WERI-Rb-1 (cell line): ENCODE measurements around the gene ADORA3.

Experiments
- DNase-seq: peaks from one replicate; pipeline ENCODE4 v3.0.0-alpha.2; 2020
- H3K27ac ChIP-seq: fragments of 250-450 bp; sonication (Bioruptor Pico); 2 replicates; pipeline ENCODE4 v1.5.1; 2020; ENCODE audit warnings: mild to moderate bottlenecking, moderate library complexity
- H3K27me3 ChIP-seq: fragments of 250-450 bp; sonication (Bioruptor Pico); 2 replicates; pipeline ENCODE4 v1.5.1; 2021; ENCODE audit warnings: mild to moderate bottlenecking, low read depth, moderate library complexity; ENCODE audit not compliant: insufficient read depth, severe bottlenecking
- H3K36me3 ChIP-seq: fragments of 250-450 bp; sonication (Bioruptor Pico); 2 replicates; pipeline ENCODE4 v1.5.1; 2020; ENCODE audit warnings: mild to moderate bottlenecking, moderate library complexity
- H3K4me3 ChIP-seq: 2 replicates; pipeline ENCODE4 v1.5.1; 2011; ENCODE audit warnings: low read depth, mild to moderate bottlenecking, control low read depth, low read length
- H3K9me3 ChIP-seq: fragments of 250-450 bp; sonication (Bioruptor Pico); 2 replicates; pipeline ENCODE4 v1.5.1; 2021; ENCODE audit warnings: mild to moderate bottlenecking, moderate library complexity; ENCODE audit not compliant: severe bottlenecking
- TF ChIP-seq, protein P1 (sequence below): IDR thresholded peaks from 2 replicates; pipeline ENCODE4 v1.5.1; 2011; ENCODE audit warnings: low read depth, mild to moderate bottlenecking, control low read depth, inconsistent platforms, low read length

ADORA3 gene

DNA sequence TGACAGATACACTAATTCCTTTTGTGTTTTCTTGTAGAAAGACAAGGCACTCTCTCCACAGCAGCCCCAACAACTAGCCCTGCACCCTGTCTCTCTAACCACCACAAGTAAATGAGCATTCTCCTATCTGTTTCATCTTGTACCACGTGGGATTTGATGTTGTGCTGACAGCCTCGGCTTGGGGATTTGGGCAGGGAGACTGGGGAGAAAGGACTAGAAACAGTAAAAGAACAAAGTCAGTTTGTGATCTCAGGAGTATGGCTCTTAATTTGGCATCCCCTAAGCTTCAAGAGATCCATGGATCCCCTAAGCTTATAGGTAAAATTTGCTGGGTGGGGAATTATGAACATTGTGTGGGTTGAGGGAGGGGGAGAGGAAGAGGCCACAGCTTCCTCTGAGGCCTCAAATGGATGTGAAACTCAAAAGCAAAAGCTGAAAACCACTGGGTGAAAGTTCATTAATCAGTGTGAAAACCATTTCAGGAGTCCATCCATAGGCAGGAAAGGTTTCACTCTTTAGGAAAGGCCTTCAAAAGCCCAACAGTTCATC is 26.6 kb downstream of the ADORA3 start:
- H3K27ac ChIP-seq, result no peak overlapping the region
- no peak overlapping the region for H3K4me3 ChIP-seq
- no peaks in the 10 kb centered on the region for H3K27me3 ChIP-seq
- no peak for DNase-seq
- no peaks in the 10 kb centered on the region for H3K36me3 ChIP-seq
- TF ChIP-seq, protein P1, sequence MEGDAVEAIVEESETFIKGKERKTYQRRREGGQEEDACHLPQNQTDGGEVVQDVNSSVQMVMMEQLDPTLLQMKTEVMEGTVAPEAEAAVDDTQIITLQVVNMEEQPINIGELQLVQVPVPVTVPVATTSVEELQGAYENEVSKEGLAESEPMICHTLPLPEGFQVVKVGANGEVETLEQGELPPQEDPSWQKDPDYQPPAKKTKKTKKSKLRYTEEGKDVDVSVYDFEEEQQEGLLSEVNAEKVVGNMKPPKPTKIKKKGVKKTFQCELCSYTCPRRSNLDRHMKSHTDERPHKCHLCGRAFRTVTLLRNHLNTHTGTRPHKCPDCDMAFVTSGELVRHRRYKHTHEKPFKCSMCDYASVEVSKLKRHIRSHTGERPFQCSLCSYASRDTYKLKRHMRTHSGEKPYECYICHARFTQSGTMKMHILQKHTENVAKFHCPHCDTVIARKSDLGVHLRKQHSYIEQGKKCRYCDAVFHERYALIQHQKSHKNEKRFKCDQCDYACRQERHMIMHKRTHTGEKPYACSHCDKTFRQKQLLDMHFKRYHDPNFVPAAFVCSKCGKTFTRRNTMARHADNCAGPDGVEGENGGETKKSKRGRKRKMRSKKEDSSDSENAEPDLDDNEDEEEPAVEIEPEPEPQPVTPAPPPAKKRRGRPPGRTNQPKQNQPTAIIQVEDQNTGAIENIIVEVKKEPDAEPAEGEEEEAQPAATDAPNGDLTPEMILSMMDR, result no peak
- no peaks in the 10 kb centered on the region for H3K9me3 ChIP-seq

DNA sequence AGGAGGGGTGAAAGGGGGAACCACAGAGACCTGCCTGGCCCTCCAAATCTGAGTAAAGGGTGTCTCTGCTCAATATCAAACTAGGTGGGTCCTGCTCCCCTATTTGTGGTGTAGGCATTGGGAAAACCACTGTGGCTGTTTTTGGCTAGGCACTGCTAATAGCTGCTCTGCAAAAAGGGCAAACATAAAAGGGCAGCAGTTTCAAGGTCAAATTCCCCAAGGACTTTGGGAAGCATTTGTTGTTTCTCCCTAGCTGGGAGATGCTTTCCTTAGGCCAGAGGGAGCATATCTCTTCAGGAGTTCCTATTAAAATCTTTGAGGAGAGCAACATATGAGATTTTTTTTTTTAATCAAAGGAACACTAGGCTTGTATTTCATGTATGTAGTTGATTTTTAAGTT is 27.2 kb downstream of the ADORA3 start:
- H3K36me3 ChIP-seq, result no peaks in the 10 kb centered on the region
- TF ChIP-seq, protein P1, result no peak
- H3K4me3 ChIP-seq, result no peak overlapping the region
- H3K27me3 ChIP-seq, result no peaks in the 10 kb centered on the region
- DNase-seq, result no peak
- H3K27ac ChIP-seq, result no peak overlapping the region
- no peaks in the 10 kb centered on the region for H3K9me3 ChIP-seq

DNA sequence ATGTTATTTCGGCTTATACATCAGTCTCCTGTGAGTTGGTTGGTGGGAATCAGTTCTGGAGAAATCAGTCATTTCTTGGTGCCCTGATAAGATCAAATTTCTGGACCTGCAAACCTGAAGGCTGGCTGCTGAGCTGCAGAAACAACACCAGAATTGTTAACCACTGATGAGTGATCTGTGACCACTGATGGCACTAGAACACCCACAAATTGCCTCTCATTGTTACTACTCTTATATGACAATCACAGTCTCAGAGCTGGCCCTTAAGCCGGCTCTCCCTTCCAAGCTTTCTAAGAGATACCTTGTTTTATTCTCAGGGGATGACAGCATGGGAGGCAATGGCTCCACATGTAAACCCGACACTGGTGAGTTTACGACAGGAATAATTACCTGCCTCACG is 27.7 kb downstream of the ADORA3 start:
- no peaks in the 10 kb centered on the region for H3K27me3 ChIP-seq
- no peak overlapping the region for H3K4me3 ChIP-seq
- no peak for DNase-seq
- no peaks in the 10 kb centered on the region for H3K9me3 ChIP-seq
- no peaks in the 10 kb centered on the region for H3K36me3 ChIP-seq
- TF ChIP-seq, protein P1, result no peak
- H3K27ac ChIP-seq, result no peak overlapping the region

DNA sequence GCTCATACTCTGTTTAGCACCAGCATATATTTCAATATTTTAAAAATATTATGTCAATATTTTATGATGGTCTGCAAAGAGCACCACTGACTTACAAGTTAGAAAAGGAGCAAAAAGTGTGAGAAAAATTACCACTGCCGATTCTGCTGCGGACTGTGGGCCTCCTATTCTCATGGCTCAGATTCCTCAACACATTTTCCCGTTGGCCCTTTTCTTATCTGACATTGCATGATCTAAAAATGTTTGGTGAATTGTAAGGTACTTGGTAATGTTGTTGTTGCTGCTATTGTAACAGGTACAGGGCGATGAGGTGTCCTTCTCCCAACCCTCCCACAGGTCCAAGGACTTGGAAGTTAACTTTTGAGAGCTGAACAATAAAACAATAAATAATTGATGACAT is 28.9 kb downstream of the ADORA3 start:
- H3K4me3 ChIP-seq, result no peak overlapping the region

DNA sequence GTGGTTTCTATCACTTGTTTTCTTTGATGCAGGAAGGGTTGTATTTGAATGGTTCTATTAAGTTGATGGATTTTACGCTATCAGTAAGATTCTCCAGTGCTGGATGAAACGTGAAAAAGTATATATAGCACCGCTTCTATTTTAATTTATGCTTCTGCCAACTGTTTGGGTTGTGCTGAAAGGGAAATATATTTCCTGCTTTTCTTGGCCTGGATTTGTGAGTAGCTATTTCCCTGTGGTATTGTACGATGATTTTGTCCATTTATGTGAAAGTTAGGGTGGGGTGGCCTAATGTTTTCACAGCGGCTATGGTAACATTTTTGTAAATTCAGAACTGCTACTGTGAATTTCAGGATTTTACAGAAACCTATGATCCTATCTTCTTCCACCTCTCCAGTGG is 29.3 kb downstream of the ADORA3 start:
- no peak for DNase-seq
- TF ChIP-seq, protein P1, result no peak
- no peak overlapping the region for H3K4me3 ChIP-seq
- H3K27me3 ChIP-seq, result no peaks in the 10 kb centered on the region
- no peak overlapping the region for H3K27ac ChIP-seq
- H3K36me3 ChIP-seq, result no peaks in the 10 kb centered on the region
- H3K9me3 ChIP-seq, result no peaks in the 10 kb centered on the region

More for the DNA sequence above, 28.9 kb downstream of the ADORA3 start:
- TF ChIP-seq, protein P1, result no peak
- H3K36me3 ChIP-seq, result no peaks in the 10 kb centered on the region
- H3K27me3 ChIP-seq, result no peaks in the 10 kb centered on the region
- H3K9me3 ChIP-seq, result no peaks in the 10 kb centered on the region
- no peak overlapping the region for H3K27ac ChIP-seq
- DNase-seq, result no peak

DNA sequence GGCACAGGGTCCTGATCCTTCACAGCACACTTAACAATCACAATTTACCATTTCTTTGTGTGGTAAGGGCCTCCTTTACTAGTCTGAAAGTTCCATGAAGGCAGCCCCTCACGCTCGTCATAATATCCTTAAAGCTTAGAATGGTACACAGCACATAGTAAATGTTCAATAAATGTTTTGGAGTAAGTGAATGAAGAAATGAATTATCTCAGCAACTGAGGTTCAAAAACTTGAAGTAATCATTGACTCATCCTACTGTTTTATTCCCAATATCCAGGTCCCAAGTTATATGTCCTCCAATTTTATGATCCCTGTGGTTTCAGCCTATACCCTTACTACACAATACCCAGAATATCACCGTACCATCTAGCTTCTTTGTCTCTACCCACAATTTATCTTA is 31.9 kb downstream of the ADORA3 start:
- TF ChIP-seq, protein P1, result no peak
- Histone ChIP-seq H3K27me3 (no peaks in the 10 kb centered on the region), H3K9me3 (no peaks in the 10 kb centered on the region), H3K27ac (no peak overlapping the region), H3K36me3 (no peaks in the 10 kb centered on the region), H3K4me3 (no peak overlapping the region)
- no peak for DNase-seq
